Inferior parietal cortex (tissue), 1 donor: ENCODE measurements around the gene LAMC3.

Experiments
- DNase-seq: peaks from one replicate; pipeline ENCODE4 v3.0.0-alpha.2; 2016; ENCODE audit errors: extremely low spot score

LAMC3 gene

DNA sequence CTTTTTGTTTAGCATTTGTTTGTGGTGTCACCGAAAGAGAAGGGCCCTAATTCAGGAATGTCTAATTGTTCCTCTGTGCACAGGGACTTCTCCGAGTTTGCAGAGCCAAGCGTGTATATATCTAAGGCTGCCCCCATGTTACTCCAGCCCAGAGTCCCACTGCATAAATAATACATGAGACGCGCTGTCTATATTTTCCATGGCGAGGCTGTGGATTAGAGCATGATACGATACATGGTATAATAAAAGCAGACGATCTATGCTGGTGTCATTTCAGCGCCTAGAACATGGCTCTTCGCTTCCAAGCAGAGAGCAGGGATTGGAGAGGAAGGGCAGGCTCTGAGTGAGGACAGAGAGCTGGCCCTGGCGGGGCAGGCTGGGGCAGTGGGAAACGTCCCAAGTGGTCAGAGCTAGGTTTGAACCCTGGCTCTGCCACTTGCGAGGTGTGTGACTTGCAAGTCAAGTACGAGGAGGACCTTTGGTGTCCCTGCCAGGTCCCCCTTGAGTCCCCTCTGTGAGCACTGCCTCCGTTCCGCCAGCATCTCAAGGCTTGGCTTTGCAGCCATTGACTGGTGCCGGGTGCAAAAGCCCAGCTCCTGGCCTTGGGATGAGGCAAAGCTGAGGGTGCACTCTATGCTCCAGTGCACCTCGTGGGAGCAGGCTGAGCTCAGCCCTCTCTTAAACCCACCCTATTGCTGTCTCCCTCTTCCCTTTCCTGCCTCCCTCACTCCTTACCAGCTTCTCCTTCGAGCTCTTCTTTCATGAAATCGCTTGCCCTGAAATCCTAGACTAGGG, 29.2 kb upstream of the LAMC3 start:
- no peak for DNase-seq

DNA sequence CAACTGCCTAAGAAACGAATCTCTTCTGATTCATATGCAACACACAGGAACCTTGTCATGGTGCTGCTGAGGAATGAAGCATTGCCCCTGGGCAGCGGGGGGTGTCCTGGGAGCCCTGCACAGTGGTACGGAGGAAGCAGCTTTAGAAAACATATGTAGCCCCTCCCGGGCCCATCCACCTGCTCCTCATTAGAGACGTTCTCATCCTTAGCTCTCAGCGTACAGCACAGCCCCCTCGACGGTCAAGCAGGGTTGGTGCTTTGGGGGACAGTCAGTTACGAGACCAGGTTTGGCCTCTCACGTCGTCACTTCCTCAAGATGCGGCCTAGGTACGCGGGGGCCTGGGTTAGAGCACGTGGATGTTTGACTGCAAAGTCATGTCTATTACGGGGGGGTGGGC, 28.4 kb upstream of the LAMC3 start:
- no peak for DNase-seq

DNA sequence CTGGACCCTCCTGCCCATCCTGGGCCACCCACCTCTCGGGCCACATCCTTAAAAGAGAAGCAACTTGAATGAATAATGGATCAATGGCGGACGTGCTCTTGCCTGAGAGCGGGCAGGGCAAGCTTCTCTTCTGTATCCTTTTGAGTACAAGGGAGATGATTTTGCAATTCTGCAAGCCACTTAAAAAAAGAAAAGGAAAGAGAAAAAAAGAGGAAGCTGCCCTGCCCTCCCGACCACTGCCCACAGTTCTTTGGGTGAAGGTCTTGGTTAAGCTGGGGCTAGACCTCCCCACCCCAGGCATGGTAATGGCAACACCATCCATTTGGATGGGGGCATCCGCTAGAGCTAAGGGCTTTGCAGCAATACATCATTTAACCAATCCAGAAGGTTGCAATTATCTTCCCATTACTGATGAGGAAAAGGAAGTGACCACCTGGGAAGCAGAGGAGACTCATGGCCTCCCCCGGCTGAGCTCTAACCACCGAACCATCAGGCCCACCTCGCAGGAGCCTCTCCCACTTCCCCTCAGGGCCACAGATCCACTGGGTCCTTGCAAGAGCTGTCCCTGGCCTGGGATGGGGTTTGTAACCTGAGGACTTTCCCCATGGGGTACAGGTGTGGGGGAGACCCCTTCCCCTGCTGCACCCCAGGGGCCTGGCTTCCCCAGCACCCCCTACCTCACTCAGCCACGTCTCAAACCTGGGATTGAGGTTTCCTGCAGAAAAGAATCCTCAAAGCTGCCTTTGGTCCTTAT, 27.8 kb upstream of the LAMC3 start:
- no peak for DNase-seq

DNA sequence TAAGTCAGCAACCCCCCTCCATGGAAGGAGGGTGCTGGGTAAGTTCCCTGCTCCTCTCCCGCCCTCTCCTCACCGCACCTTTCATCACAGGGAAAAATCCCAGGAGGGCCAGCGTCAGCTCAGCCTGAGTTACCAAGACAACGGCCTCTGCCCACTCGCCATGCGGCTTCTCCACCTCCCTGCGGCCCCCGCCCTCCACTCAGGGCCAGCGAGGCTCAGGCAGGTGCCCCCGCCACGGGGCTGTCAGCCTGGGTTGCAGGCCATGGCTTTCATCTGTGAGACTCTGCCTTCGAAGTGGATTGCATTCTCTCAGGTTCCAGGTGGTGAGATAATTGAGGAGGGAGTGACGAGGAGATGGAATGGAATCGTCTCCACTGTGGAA, 27.2 kb upstream of the LAMC3 start:
- no peak for DNase-seq

DNA sequence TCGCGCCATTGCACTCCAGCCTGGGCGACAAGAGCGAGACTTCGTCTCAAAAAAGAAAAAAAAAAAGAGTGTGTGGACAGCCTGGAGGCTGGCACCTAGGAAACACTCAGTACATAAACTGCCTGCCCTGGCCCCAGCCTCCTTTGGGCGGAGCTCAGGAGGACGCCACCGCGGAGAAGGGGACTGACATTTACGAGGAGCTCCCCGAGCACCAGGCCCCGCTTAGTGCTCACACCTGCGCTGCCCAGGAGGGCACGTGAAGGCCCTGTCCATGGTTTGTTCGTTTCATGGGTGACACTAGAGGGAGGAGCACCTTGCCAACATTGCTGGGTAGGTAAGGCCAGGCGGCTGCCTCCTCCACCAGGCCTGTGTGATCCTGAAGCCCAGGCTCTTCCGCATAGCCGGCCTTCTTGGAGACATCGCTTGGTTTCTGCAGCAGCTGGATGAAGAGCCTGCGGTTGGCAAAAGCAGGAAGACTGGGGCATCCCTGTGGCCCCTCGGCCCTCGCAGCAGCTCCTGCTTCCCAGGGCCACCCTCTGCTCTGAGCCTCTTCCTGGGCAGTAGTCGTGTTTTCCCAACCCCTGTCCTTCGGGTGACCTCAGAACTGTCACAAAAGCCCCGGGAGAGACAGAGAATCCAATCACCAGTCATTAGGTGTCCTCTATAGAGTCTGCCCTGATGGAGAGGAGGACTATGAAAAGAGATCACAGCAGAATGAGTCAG, 26.2 kb upstream of the LAMC3 start:
- no peak for DNase-seq

DNA sequence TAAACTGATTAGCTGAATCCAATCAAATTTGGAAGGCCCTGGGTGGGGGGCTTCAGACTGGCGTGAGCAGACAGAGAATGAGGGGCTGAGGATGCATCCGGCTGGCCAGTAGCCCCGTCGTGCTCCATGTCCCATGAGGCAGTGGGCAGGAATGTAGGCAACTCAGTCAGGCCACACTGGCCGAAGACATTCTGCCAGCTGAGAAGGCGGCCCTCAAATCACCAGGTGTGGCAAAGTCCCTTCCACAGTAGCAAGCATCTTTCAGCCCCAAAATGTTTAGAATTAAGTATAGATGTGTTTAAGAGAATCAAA, 25.7 kb upstream of the LAMC3 start:
- DNase-seq = no peak

DNA sequence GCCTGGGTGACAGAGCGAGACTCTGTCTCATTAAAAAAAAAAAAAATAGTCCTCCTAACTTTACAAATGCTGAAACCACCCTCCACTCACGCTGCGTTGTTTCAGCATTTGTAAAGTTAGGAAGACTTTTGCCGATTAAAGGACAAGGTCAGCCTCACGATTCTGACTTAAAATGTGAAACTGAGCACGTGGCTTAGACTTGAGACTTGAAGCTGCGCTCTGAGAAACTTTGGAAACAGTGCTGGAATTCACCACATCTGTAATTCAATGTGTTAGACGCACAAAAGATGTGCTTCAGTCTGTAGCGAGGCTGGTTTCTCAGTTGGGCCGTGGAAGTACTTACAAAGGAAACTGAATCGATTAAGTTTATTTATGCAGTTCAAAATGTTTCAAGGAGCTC, 25.0 kb upstream of the LAMC3 start:
- no peak for DNase-seq

DNA sequence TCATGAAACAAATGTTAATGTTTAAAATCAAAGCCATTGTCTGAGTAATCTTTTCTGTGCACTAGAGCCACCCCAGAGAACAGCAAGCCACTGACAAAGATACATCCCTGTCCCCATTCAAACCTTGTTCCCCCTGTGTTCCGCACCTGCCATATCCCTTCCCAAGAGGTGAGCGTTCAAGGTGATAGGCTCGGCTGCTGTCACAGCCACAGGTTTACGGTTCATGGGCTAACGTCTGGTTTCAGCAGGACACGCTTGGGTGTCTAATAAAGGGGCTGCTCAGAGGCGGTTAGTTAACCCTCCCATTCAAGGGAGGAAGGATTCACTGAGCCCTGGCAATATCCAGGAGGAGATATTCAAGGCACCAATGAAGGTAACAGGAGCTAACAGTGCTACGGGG, 24.5 kb upstream of the LAMC3 start:
- DNase-seq = no peak

DNA sequence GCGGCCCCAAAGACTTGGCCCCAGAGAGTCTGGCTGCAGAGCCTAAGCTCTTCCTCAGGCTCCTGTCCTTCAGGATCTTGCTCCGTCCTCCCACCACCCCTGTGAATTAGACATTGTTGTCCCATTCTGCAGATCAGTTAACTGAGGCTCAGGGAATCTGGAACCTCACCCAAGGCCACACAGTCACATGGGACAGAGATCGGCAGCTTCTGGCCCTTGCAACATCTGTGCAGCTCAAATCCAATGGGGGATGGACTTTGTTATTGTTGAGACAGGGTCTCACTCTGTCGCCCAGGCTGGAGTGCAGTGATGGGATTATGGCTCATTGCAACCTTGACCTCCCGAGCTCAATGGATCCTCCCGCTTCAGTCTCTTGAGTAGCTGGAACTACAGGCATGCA, 23.9 kb upstream of the LAMC3 start:
- no peak for DNase-seq

DNA sequence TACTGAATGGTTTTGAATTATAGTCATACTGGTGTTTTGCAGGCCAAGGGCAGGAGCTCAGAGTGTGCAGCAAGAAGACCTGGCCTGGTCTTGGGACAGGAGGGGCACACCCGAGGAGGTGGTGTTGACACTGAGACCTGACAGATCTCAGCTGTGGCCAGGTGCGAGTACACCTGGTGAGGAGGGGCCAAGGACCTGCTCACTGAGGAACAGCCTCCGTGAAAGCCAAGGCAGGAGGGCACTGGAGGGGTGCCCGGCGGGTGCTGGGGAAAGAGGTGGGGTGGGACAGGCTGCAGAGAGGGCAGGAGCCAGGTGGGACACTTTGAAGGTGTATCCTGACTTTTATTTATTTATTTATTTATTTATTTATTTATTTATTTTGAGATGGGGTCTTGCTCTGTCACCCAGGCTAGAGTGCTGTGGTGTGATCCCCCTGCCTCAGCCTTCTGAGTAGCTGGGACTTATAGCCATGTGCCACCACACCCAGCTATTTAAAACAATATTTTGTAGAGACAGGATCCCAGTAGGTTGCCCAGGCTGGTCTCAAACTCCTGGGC, 23.3 kb upstream of the LAMC3 start:
- no peak for DNase-seq

DNA sequence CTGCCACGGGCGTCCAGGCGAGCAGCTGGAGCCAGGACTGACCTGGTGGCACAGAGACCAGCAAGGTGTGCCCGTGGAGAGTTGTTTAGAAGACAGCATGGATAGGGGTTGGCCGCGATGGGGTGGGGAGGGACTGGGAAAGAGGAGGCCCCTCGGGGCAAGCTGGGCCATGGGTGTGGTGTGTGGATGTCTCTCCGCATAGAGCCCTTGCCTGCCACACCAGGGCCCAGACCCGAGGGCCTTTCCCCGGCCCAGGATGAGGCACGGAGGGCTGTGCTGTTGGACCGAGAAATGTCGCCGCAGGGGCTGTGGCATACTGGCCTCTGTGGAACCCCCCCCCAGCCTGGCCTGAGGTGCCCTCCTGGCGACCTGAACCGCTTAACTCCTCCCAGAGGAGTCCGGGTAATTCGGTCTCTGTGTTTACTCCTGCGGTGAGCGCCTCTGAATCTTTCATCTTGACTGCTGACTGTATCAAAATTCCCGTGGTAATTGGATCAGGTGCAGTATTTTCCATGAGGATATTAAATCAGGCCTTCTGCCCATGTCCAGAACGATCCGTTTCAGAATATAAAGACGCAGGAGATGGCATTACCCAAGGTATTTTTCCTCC, 22.5 kb upstream of the LAMC3 start:
- DNase-seq = no peak

DNA sequence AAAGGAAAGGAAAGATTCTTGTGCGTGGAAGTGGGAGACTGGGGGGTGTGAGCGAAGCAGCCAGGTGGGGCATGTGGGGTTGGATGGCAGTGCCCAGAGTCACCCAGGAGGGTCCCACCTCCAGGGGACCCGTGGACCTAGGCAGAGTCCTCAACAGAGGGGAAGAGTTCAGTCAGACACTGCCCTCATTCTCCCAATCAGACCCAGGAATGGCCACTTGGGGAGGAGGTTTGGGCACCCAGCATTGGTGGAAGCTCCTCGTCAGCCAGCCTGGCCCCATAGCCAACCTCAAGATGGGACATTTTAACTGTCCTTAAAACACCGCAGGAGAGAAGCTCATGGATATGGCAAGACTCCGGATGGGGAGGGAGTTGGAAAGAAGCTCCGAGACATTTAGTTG, 21.9 kb upstream of the LAMC3 start:
- no peak for DNase-seq

DNA sequence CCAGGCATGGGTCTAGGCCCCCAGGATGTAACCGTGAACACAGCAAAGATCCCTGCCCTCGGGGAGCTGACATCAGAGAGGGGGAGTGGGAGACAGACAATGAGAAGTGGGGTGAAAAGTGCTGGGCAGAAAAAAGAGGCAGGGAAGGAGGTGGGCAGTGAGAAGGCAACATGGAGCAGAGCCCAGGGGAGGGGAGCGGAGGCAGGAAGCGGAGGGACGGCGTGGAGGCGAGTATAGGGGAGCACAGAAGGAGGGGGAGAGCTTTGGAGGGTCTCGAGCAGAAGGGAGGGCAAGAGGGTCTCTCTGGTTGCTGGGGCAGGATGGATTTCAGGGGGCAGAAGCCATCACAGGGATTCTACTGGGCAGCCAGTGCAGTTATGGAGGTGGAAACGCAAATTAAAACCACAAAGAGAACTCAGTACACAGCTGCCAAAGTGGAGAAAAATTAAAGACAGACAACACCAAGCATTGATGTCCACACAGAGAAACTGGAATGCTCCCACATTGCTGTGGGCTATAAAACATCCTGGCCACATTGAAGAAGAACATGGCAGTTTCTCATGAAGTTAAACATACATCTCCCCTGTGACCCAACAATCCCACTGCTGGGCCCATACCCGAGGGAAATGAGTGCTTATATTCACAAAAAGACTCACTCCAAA, 21.1 kb upstream of the LAMC3 start:
- DNase-seq = no peak

DNA sequence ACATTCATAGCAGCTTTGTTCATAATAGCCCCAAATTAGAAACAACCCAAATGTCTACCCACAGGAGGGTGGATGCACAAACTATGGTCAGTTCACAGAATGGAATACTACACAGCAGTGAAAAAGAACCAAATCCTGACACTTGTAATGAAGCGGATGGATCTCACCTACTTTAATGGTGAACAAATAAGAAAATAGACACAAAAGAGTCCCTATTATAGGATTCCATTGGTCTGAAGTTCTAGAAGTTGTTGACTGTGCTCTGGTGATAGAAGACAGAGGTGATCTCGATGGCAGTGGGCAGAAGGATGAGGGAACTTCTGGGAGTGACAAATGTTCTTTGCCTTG, 20.6 kb upstream of the LAMC3 start:
- DNase-seq = no peak

DNA sequence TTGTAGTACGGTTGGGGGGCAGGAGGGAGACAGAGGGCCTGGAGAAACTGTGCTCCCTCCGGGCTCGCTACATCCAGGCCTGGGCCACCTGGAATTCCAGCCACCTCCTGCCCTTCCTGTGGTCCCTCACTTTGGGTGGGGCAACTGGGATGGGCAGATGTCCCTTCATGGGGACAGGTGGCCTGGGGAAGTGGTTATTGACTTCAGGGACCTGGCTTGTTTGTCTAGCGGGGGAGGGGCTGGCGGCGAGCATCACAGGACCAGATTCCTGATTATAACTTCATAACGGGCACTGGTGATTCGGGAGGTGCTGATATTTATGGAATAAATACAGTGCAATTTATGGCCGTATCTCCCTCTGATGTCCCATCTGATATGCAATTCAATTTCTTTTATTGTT, 20.1 kb upstream of the LAMC3 start:
- DNase-seq = no peak

DNA sequence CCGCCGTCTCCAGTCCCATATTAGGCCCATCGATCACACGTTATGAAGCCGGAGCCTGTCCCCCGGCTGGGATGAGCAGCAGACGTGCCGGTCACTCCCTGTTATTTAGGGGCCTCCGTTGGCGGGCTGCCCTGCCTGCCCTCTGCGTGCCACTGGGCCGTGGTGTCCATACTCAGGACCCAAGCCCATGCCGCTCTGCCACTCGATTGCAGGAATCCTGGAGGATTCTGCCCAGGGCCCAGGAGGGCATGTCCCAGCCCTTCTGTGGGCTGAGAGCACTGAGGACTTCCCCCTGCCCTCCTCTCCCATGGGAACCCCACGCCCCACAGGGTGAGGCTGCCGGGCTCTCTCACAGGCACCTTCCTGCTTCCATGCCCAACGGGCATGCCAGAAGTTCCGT, 19.6 kb upstream of the LAMC3 start:
- DNase-seq = no peak

DNA sequence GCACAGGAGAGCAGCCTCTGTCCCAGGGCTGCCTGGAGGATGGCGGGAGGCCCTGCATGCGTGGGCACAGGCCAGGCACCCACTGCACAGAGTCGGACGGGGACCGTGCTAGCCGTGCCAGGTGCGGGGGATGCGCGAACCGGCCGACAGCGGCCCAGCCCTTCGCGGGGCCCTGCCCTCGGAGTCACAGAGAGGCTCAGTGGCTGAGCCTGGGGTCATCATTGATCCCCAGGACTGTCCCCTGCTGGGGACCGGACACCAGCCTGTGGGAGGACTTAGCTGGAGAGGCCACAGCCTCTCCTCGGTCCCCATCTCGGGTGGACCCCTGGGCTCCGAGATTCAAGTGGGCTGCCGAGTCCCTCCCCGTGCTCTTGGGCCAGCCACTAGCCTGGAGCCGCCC, 19.1 kb upstream of the LAMC3 start:
- DNase-seq = no peak

DNA sequence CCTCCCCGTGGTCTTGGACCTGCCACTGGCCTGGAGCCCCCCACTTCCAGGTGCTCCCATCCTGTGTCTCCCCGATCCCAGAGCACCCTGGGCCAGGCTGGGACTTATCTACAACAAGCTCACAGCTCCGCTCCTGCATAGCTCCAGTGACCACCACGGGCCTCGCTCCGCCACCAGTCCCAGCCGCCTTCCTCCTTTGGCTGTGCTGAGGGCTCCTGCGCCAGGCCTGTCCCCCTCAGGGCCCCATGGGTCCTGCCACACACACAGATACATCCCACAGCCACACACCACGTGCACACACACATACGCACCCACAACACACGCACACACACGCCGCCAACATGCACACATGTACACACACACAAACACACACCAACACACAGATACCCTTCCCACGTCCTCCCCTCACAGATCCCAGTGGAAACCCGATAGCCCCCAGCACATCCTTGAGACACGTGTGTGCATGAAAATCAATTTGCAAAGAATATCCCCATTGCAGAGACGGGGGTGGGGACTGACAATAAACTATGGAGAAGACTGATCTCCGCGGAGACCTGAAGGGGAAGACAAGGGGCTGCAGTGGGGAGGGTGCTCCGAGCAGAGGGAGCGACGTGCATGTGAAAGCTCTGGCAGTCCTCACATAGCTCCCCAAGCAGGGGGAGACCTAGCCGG, 18.5 kb upstream of the LAMC3 start:
- no peak for DNase-seq

DNA sequence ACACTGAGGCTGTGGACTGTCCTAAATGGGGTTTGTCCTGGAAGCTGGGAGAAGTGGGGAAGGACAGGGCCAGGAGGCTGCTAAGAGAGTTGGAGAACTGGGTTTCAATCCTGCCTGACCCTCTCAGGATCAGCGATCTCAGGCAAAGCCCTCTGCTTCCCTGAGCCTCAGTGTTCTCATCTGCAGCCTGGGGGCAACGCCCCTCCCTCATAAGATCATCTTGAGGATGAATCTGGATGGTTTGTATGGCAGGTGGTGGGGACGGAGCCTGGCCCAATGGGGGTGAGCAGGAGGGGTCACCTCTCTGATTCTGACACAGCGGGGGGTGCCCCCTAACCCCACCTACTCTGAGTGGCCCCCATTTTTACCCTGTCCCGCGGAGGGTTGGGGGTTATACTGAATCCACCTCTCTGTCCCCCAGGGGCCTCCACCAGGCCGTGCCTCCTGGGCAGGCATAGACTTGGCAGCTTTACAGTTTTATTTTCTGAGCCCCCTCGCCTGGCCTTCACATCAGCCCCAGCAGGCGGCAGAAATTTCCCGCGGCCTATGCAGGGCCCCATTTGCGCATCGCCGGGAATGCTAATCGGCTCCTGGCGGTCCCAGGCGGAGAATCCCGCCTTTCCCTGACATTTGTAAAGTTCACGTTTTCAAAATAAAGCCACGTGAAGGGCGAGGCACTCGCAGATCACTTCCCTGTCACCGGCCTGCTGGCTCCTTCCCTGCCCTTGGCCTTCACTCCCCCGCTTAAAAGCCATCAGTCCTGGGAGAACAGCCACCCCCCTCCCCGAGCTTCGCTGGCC, 17.8 kb upstream of the LAMC3 start:
- DNase-seq = no peak
